Astrocyte (in vitro differentiated cells and primary cell): ENCODE data around the gene CD200R1L. TPM values are rescaled to one million over a fixed set of nuclear protein-coding genes. Genes with fewer than 3 reads are reported as not detected.

Experiments
- DNase-seq: peaks from one replicate; pipeline ENCODE4 v3.0.0-alpha.2; 2010; ENCODE audit warnings: low read depth
- FAIRE-seq: peaks from 2 replicates; lab custom pipeline; 2011; peaks lifted over from hg19 to GRCh38; lab: Jason Lieb, UNC
- H2AFZ ChIP-seq: 2 replicates; pipeline ENCODE4 v1.6.0; 2012; ENCODE audit warnings: low read depth, low read length, inconsistent platforms
- H3K27ac ChIP-seq: 2 replicates; pipeline ENCODE4 v1.5.1; 2011; ENCODE audit warnings: low read depth, low read length, inconsistent platforms
- H3K27me3 ChIP-seq: 2 replicates; pipeline ENCODE4 v1.6.0; 2011; ENCODE audit warnings: low read length, inconsistent platforms; ENCODE audit not compliant: insufficient read depth
- H3K36me3 ChIP-seq: 2 replicates; pipeline ENCODE4 v1.5.1; 2011; ENCODE audit warnings: low read length, inconsistent platforms; ENCODE audit not compliant: insufficient read depth
- H3K4me1 ChIP-seq: 2 replicates; pipeline ENCODE4 v1.5.1; 2011; ENCODE audit warnings: low read length, inconsistent platforms; ENCODE audit not compliant: insufficient read depth
- H3K4me2 ChIP-seq: 2 replicates; pipeline ENCODE4 v1.6.0; 2012; ENCODE audit warnings: low read length, inconsistent platforms
- H3K4me3 ChIP-seq: 2 replicates; pipeline ENCODE4 v1.5.1; 2011; ENCODE audit warnings: low read depth, mild to moderate bottlenecking, low read length, inconsistent platforms; ENCODE audit not compliant: insufficient read depth
- H3K79me2 ChIP-seq: 2 replicates; pipeline ENCODE4 v1.6.0; 2012; ENCODE audit warnings: mild to moderate bottlenecking, low read length, inconsistent platforms; ENCODE audit not compliant: insufficient read depth
- H3K9ac ChIP-seq: 2 replicates; pipeline ENCODE4 v1.6.0; 2012; ENCODE audit warnings: mild to moderate bottlenecking, low read length, inconsistent platforms
- H3K9me3 ChIP-seq: 2 replicates; pipeline ENCODE4 v1.5.1; 2012; ENCODE audit warnings: low read depth, mild to moderate bottlenecking, low read length, inconsistent platforms; ENCODE audit not compliant: insufficient read depth
- H4K20me1 ChIP-seq: 2 replicates; pipeline ENCODE4 v1.6.0; 2012; ENCODE audit warnings: low read length, inconsistent platforms; ENCODE audit not compliant: insufficient read depth
- H3K27ac Mint-ChIP-seq: one replicate; pipeline ENCODE4 v1.8.0; 2021; ENCODE audit warnings: mild to moderate bottlenecking, mixed read lengths; ENCODE audit not compliant: unreplicated experiment
- H3K27me3 Mint-ChIP-seq: one replicate; pipeline ENCODE4 v1.8.0; 2021; ENCODE audit warnings: low read depth, mixed read lengths; ENCODE audit not compliant: unreplicated experiment
- H3K36me3 Mint-ChIP-seq: one replicate; pipeline ENCODE4 v1.8.0; 2021; ENCODE audit warnings: low read depth, mixed read lengths; ENCODE audit not compliant: unreplicated experiment
- H3K4me1 Mint-ChIP-seq: one replicate; pipeline ENCODE4 v1.8.0; 2021; ENCODE audit warnings: low read depth, mixed read lengths; ENCODE audit not compliant: unreplicated experiment
- H3K4me3 Mint-ChIP-seq: one replicate; pipeline ENCODE4 v1.8.0; 2021; ENCODE audit warnings: mild to moderate bottlenecking, moderate library complexity, mixed read lengths; ENCODE audit not compliant: unreplicated experiment
- H3K9me3 Mint-ChIP-seq: one replicate; pipeline ENCODE4 v1.8.0; 2021; ENCODE audit warnings: mild to moderate bottlenecking, mixed read lengths; ENCODE audit not compliant: unreplicated experiment
- CTCF ChIP-seq: IDR thresholded peaks from 2 replicates; pipeline ENCODE4 v1.5.1; 2011; ENCODE audit warnings: low read depth, mild to moderate bottlenecking, inconsistent platforms, low read length, moderate library complexity; ENCODE audit not compliant: insufficient read depth
- EZH2 ChIP-seq: IDR thresholded peaks from 2 replicates; pipeline ENCODE4 v1.6.1; 2012; ENCODE audit warnings: mild to moderate bottlenecking, low read length, inconsistent platforms; ENCODE audit not compliant: insufficient read depth
- total RNA-seq: library from RNA; stranded (reverse); gene quantifications from 2 replicates; pipeline ENCODE4 v1.2.1, GENCODE V29; 2021

CD200R1L gene
- total RNA-seq, 1 donor from 2014 or later: not detected

GRCh38 chr3:112781599-112781998, 65.1 kb downstream of the CD200R1L start:
- Mint-ChIP-seq H3K27ac (no peak overlapping the region), H3K4me3 (no peak overlapping the region), H3K4me1 (peaks cover 16% of the 10 kb centered on the region), H3K36me3 (no peaks in the 10 kb centered on the region), H3K9me3 (no peaks in the 10 kb centered on the region), H3K27me3 (no peaks in the 10 kb centered on the region)
- Histone ChIP-seq H3K9ac (no peak overlapping the region), H3K4me1 (peaks cover 19% of the 10 kb centered on the region), H3K4me3 (no peak overlapping the region), H3K4me2 (no peak overlapping the region), H3K27ac (no peak overlapping the region), H3K36me3 (no peaks in the 10 kb centered on the region), H3K27me3 (no peaks in the 10 kb centered on the region), H3K9me3 (no peaks in the 10 kb centered on the region), H2AFZ (no peak overlapping the region), H3K79me2 (no peaks in the 10 kb centered on the region), H4K20me1 (no peaks in the 10 kb centered on the region)
- DNase-seq (peak; percentile 25), FAIRE-seq (no peak)
- no peak for TF ChIP-seq CTCF
- TF ChIP-seq EZH2: no peak

- Histone ChIP-seq H3K36me3 (no peaks in the 10 kb centered on the region), H3K9me3 (no peaks in the 10 kb centered on the region), H3K27ac (no peak overlapping the region), H3K9ac (no peak overlapping the region), H3K4me2 (no peak overlapping the region), H4K20me1 (no peaks in the 10 kb centered on the region), H3K4me1 (peaks cover 33% of the 10 kb centered on the region), H2AFZ (no peak overlapping the region), H3K4me3 (no peak overlapping the region), H3K27me3 (no peaks in the 10 kb centered on the region), H3K79me2 (no peaks in the 10 kb centered on the region)
- H3K4me1 Mint-ChIP-seq: peaks cover 18% of the 10 kb centered on the region
- FAIRE-seq (peak; percentile 9), DNase-seq (no peak)
- no peaks in the 10 kb centered on the region for H3K36me3 Mint-ChIP-seq
- H3K27ac Mint-ChIP-seq: no peak overlapping the region
- no peaks in the 10 kb centered on the region for H3K27me3 Mint-ChIP-seq
- H3K4me3 Mint-ChIP-seq: no peak overlapping the region
- no peaks in the 10 kb centered on the region for H3K9me3 Mint-ChIP-seq
- TF ChIP-seq CTCF (no peak), EZH2 (no peak)
Observed at GRCh38 chr3:112779558-112780480, 66.8 kb downstream of the CD200R1L start.

- Histone ChIP-seq H3K9ac (no peak overlapping the region), H3K27ac (peak overlapping the region; percentile 48), H2AFZ (no peak overlapping the region), H4K20me1 (no peaks in the 10 kb centered on the region), H3K4me3 (no peak overlapping the region), H3K4me2 (peak overlapping the region; percentile 10), H3K27me3 (no peaks in the 10 kb centered on the region), H3K79me2 (no peaks in the 10 kb centered on the region), H3K9me3 (no peaks in the 10 kb centered on the region), H3K4me1 (peaks cover 41% of the 10 kb centered on the region), H3K36me3 (no peaks in the 10 kb centered on the region)
- H3K27me3 Mint-ChIP-seq: no peaks in the 10 kb centered on the region
- no peak for FAIRE-seq
- no peak for DNase-seq
- no peak overlapping the region for H3K27ac Mint-ChIP-seq
- no peak for TF ChIP-seq CTCF
- no peak for TF ChIP-seq EZH2
- H3K9me3 Mint-ChIP-seq: no peaks in the 10 kb centered on the region
- H3K4me3 Mint-ChIP-seq: no peak overlapping the region
- no peaks in the 10 kb centered on the region for H3K36me3 Mint-ChIP-seq
- peaks cover 20% of the 10 kb centered on the region for H3K4me1 Mint-ChIP-seq
Observed at GRCh38 chr3:112779011-112779410, 67.7 kb downstream of the CD200R1L start.
